ENCODE measurements around the gene CPA4. TPM values are rescaled to one million over a fixed set of nuclear protein-coding genes. Genes with fewer than 3 reads are reported as not detected.

Gene CPA4
- total RNA-seq, 1 experiment from 2014 or later = 22.1 TPM

DNA sequence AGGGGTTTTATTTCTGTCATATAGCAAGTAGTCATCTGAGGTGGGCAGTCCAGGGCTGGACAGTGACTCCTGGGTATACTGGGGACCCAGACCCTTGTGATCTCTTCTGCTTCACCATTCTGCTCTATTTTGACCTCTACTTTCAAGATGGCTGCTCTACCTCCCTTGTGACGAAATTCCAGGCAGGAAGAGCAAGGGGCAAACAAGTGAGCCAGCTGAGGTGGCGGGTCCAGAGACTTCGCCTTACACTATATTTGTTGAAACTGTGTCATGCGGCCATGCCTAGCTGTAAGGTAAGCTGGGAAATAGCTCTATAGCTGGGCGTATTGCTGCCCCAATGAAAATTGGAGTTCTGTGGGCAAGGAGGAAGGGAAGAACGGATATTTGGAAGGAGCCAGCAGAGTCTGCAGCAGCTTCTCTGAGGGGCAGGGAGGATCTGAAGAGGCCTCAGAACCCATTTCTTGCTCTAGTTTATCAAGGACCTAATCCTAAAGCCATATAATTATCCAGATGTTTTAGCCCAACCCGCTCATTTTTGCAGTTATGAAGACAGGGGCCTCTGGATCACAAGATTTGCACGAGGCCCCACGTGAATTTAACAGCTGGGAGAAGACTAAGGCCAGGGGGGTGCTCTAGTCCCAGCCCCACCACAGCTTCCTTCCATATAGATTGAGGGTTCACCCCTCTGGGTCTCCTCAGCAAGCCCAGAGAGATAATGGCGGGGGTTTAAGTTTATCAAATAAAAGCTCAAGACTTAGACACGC lies 79.6 kb downstream of the CPA4 start:
- Histone ChIP-seq H3K79me2 (ENCODE audit: low read length) (no peaks in the 10 kb centered on the region), H3K4me3 (ENCODE audit: low read length) (no peak overlapping the region), H4K20me1 (ENCODE audit: low read length) (no peaks in the 10 kb centered on the region), H3K9me3 (ENCODE audit: low read length) (no peaks in the 10 kb centered on the region), H3K4me1 (ENCODE audit: insufficient read depth, low read length) (no peaks in the 10 kb centered on the region), H3F3A (ENCODE audit: low read length, unreplicated experiment) (no peaks in the 10 kb centered on the region), H2AFZ (ENCODE audit: low read length) (no peak overlapping the region), H3K4me2 (ENCODE audit: low read length) (no peak overlapping the region), H3K9ac (ENCODE audit: low read length) (no peak overlapping the region), H3K27me3 (ENCODE audit: low read length) (no peaks in the 10 kb centered on the region), H3K27ac (ENCODE audit: low read length) (no peak overlapping the region), H3K36me3 (ENCODE audit: low read depth, low read length) (no peaks in the 10 kb centered on the region), H3K9me2 (replicated peaks; ENCODE audit: low read length) (no peaks in the 10 kb centered on the region)
- ATAC-seq (no peak), DNase-seq (no peak)
- intact Hi-C loops (cut with micrococcal nuclease) = no loop called here
- BruUV-seq (replicated peaks) = no TSS peak
- CTCF ChIA-PET = interaction anchor here (0.6 kb wide), 1 partner anchor 79 kb away, joined by 3 read pairs; the partner anchor contains the start of gene CPA4
- POLR2A ChIA-PET (ENCODE audit: unreplicated experiment) = no interaction called here
- TF ChIP-seq EZH2 (IDR thresholded peaks at IDR 0.05; ENCODE audit: low read length, unreplicated experiment) = no peak
- no peak for TF ChIP-seq EZH2phosphoT487 (IDR thresholded peaks at IDR 0.05; ENCODE audit: borderline replicate concordance, low read length)
- TF ChIP-seq, protein P1, sequence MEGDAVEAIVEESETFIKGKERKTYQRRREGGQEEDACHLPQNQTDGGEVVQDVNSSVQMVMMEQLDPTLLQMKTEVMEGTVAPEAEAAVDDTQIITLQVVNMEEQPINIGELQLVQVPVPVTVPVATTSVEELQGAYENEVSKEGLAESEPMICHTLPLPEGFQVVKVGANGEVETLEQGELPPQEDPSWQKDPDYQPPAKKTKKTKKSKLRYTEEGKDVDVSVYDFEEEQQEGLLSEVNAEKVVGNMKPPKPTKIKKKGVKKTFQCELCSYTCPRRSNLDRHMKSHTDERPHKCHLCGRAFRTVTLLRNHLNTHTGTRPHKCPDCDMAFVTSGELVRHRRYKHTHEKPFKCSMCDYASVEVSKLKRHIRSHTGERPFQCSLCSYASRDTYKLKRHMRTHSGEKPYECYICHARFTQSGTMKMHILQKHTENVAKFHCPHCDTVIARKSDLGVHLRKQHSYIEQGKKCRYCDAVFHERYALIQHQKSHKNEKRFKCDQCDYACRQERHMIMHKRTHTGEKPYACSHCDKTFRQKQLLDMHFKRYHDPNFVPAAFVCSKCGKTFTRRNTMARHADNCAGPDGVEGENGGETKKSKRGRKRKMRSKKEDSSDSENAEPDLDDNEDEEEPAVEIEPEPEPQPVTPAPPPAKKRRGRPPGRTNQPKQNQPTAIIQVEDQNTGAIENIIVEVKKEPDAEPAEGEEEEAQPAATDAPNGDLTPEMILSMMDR (conservative IDR thresholded peaks at IDR 0.05; ENCODE audit: low read depth, low read length) = no peak

Other genes starting within 250 kb of the CPA4 start
- 12.8 and 17.9 TPM in 2 replicates for gene ZC3HC1, start 241.8 kb upstream of the CPA4 start, total RNA-seq (2014; rRNA removed)
- gene KLHDC10, start 222.6 kb upstream of the CPA4 start, total RNA-seq (2014; rRNA removed) = 13.2 and 21.6 TPM in 2 replicates
- gene TMEM209, start 87.8 kb upstream of the CPA4 start, total RNA-seq (2014; rRNA removed) = 17.7 and 23.2 TPM in 2 replicates
- not detected in 2 replicates for gene SSMEM1, start 85.3 kb upstream of the CPA4 start, total RNA-seq (2014; rRNA removed)
- gene CPA2, start 26.3 kb upstream of the CPA4 start, total RNA-seq (2014; rRNA removed) = not detected in 2 replicates
- gene CPA5, start 51.7 kb downstream of the CPA4 start, total RNA-seq (2014; rRNA removed) = 1.3 TPM in 1 of 2 replicates, not detected in the other
- gene CPA1, start 87.3 kb downstream of the CPA4 start, total RNA-seq (2014; rRNA removed) = not detected in 2 replicates
- 10.4 and 10.7 TPM in 2 replicates for gene CEP41, start 147.9 kb downstream of the CPA4 start, total RNA-seq (2014; rRNA removed)
- 21.1 and 25.2 TPM in 2 replicates for gene MEST, start 198.9 kb downstream of the CPA4 start, total RNA-seq (2014; rRNA removed)

All from PC-3 (cell line).